T-helper 2 cell treated with Interferon-gamma antibody and Interleukin-4, amounts not matched to agents 5 μg/mL and 100 μg/mL, for 36 hours (primary cell): Measurements from ENCODE around the gene SPEM2.

ENCODE experiments used
- DNase-seq: peaks from one replicate; pipeline ENCODE4 v3.0.0; 2021; ENCODE audit warnings: low spot score
- H3K27ac Mint-ChIP-seq: one replicate; pipeline ENCODE4 v1.8.0; 2021; ENCODE audit warnings: mild to moderate bottlenecking, mixed read lengths
- H3K27me3 Mint-ChIP-seq: one replicate; pipeline ENCODE4 v1.8.0; 2021; ENCODE audit warnings: low read depth, mixed read lengths
- H3K36me3 Mint-ChIP-seq: one replicate; pipeline ENCODE4 v1.8.0; 2021; ENCODE audit warnings: low read depth, mixed read lengths
- H3K4me1 Mint-ChIP-seq: one replicate; pipeline ENCODE4 v1.8.0; 2021; ENCODE audit warnings: low read depth, mixed read lengths
- H3K4me3 Mint-ChIP-seq: one replicate; pipeline ENCODE4 v1.8.0; 2022; ENCODE audit warnings: mild to moderate bottlenecking, moderate library complexity, mixed read lengths
- H3K9me3 Mint-ChIP-seq: one replicate; pipeline ENCODE4 v1.8.0; 2021; ENCODE audit warnings: mixed read lengths

The SPEM2 gene

GRCh38 chr17:7437950-7438614, 12.7 kb downstream of the SPEM2 start:
- Mint-ChIP-seq H3K36me3 (peaks cover 15% of the 10 kb centered on the region), H3K4me1 (peaks cover 27% of the 10 kb centered on the region), H3K27me3 (peaks cover 37% of the 10 kb centered on the region), H3K9me3 (no peaks in the 10 kb centered on the region), H3K27ac (peak overlapping the region; percentile 74), H3K4me3 (peak overlapping the region; percentile 76)
- DNase-seq, result peak; percentile 37

- Mint-ChIP-seq H3K4me1 (peaks cover 27% of the 10 kb centered on the region), H3K27me3 (peaks cover 42% of the 10 kb centered on the region), H3K36me3 (peaks cover 15% of the 10 kb centered on the region), H3K9me3 (no peaks in the 10 kb centered on the region), H3K27ac (no peak overlapping the region), H3K4me3 (peak overlapping the region; percentile 76)
- no peak for DNase-seq
These were observed 13.4 kb downstream of the SPEM2 start for GRCh38 chr17:7438656-7439460.

GRCh38 chr17:7439462-7440112, 14.2 kb downstream of the SPEM2 start, which contains the start of gene FGF11:
Gene FGF11 (plus strand): TSS chr17:7439512. CDS start chr17:7439621, 109 bp downstream.
- H3K27me3 Mint-ChIP-seq, result peaks cover 49% of the 10 kb centered on the region
- peaks cover 27% of the 10 kb centered on the region for H3K4me1 Mint-ChIP-seq
- H3K4me3 Mint-ChIP-seq, result peak within 1 kb of the TSS; percentile 88
- H3K36me3 Mint-ChIP-seq, result peaks cover 17% of the 10 kb centered on the region
- DNase-seq, result peak; percentile 12
- H3K27ac Mint-ChIP-seq, result peak within 1 kb of the TSS; percentile 75
- H3K9me3 Mint-ChIP-seq, result no peaks in the 10 kb centered on the region

- Mint-ChIP-seq H3K4me1 (peaks cover 27% of the 10 kb centered on the region), H3K9me3 (no peaks in the 10 kb centered on the region), H3K36me3 (peaks cover 17% of the 10 kb centered on the region), H3K27ac (peak overlapping the region; percentile 75), H3K4me3 (peak overlapping the region; percentile 88), H3K27me3 (peaks cover 55% of the 10 kb centered on the region)
- peak; percentile 55 for DNase-seq
These were observed 14.9 kb downstream of the SPEM2 start for GRCh38 chr17:7440113-7440833.

- Mint-ChIP-seq H3K27me3 (peaks cover 60% of the 10 kb centered on the region), H3K36me3 (peaks cover 21% of the 10 kb centered on the region), H3K4me3 (peak overlapping the region; percentile 88), H3K4me1 (peaks cover 32% of the 10 kb centered on the region), H3K9me3 (no peaks in the 10 kb centered on the region), H3K27ac (no peak overlapping the region)
- DNase-seq, result peak; percentile 20
These were observed 15.4 kb downstream of the SPEM2 start for GRCh38 chr17:7440834-7441195.

- peaks cover 62% of the 10 kb centered on the region for H3K27me3 Mint-ChIP-seq
- no peaks in the 10 kb centered on the region for H3K9me3 Mint-ChIP-seq
- peak overlapping the region; percentile 45 for H3K4me3 Mint-ChIP-seq
- H3K27ac Mint-ChIP-seq, result no peak overlapping the region
- H3K4me1 Mint-ChIP-seq, result peaks cover 34% of the 10 kb centered on the region
- H3K36me3 Mint-ChIP-seq, result peaks cover 21% of the 10 kb centered on the region
- DNase-seq, result no peak
These were observed 15.8 kb downstream of the SPEM2 start for GRCh38 chr17:7441266-7441665.

- H3K9me3 Mint-ChIP-seq, result no peaks in the 10 kb centered on the region
- H3K27me3 Mint-ChIP-seq, result peaks cover 65% of the 10 kb centered on the region
- H3K36me3 Mint-ChIP-seq, result peaks cover 20% of the 10 kb centered on the region
- H3K4me1 Mint-ChIP-seq, result peaks cover 33% of the 10 kb centered on the region
- DNase-seq, result no peak
- no peak overlapping the region for H3K27ac Mint-ChIP-seq
- no peak overlapping the region for H3K4me3 Mint-ChIP-seq
These were observed 16.7 kb downstream of the SPEM2 start for GRCh38 chr17:7442142-7442541.

- Mint-ChIP-seq H3K27ac (no peak overlapping the region), H3K36me3 (peaks cover 21% of the 10 kb centered on the region), H3K4me3 (no peak overlapping the region), H3K27me3 (peaks cover 60% of the 10 kb centered on the region), H3K9me3 (no peaks in the 10 kb centered on the region), H3K4me1 (peaks cover 26% of the 10 kb centered on the region)
- DNase-seq, result no peak
These were observed 18.4 kb downstream of the SPEM2 start for GRCh38 chr17:7443499-7444485.

GRCh38 chr17:7444682-7445618, 19.5 kb downstream of the SPEM2 start, which contains the start of gene CHRNB1:
Gene CHRNB1 (plus strand): TSS chr17:7445061. CDS start chr17:7445128, 67 bp downstream.
- Mint-ChIP-seq H3K4me1 (peaks cover 22% of the 10 kb centered on the region), H3K27ac (no peak within 1 kb of the TSS), H3K27me3 (peaks cover 55% of the 10 kb centered on the region), H3K36me3 (peaks cover 20% of the 10 kb centered on the region), H3K4me3 (peak within 1 kb of the TSS; percentile 80), H3K9me3 (no peaks in the 10 kb centered on the region)
- DNase-seq, result peak; percentile 26

- H3K9me3 Mint-ChIP-seq, result no peaks in the 10 kb centered on the region
- peaks cover 18% of the 10 kb centered on the region for H3K4me1 Mint-ChIP-seq
- peak; percentile 17 for DNase-seq
- H3K36me3 Mint-ChIP-seq, result peaks cover 20% of the 10 kb centered on the region
- peaks cover 50% of the 10 kb centered on the region for H3K27me3 Mint-ChIP-seq
- peak overlapping the region; percentile 80 for H3K4me3 Mint-ChIP-seq
- no peak overlapping the region for H3K27ac Mint-ChIP-seq
These were observed 20.2 kb downstream of the SPEM2 start for GRCh38 chr17:7445619-7445968.

GRCh38 chr17:7448461-7448860, 23.0 kb downstream of the SPEM2 start:
- Mint-ChIP-seq H3K9me3 (no peaks in the 10 kb centered on the region), H3K4me3 (no peak overlapping the region), H3K27me3 (peaks cover 33% of the 10 kb centered on the region), H3K27ac (no peak overlapping the region), H3K4me1 (peaks cover 16% of the 10 kb centered on the region), H3K36me3 (peaks cover 21% of the 10 kb centered on the region)
- DNase-seq, result no peak

- peaks cover 6% of the 10 kb centered on the region for H3K4me1 Mint-ChIP-seq
- no peaks in the 10 kb centered on the region for H3K9me3 Mint-ChIP-seq
- no peaks in the 10 kb centered on the region for H3K27me3 Mint-ChIP-seq
- peaks cover 18% of the 10 kb centered on the region for H3K36me3 Mint-ChIP-seq
- no peak overlapping the region for H3K27ac Mint-ChIP-seq
- no peak for DNase-seq
- no peak overlapping the region for H3K4me3 Mint-ChIP-seq
These were observed 34.6 kb downstream of the SPEM2 start for GRCh38 chr17:7459961-7460545.
